Thyroid gland (tissue), 4 donors: ENCODE results near the gene PTPN11.

Source experiments
- CTCF ChIP-seq, 6 experiments: fragments of 200-600 bp in 3 of 6; fragments of 450-650 bp in 3 of 6; sonication (generic) in 3 of 6; IDR thresholded peaks; one replicate each; pipeline ENCODE4 v1.5.1; 2016 to 2019; ENCODE audit warnings: antibody characterized with exemption in 6 of 6, mild to moderate bottlenecking in 2 of 6, inconsistent platforms in 1 of 6, moderate library complexity in 1 of 6
- POLR2A ChIP-seq, 2 donors: fragments of 450-650 bp; IDR thresholded peaks; one replicate each; pipeline ENCODE4 v1.6.1; 2017; ENCODE audit warnings: antibody characterized with exemption in 2 of 2, mild to moderate bottlenecking in 2 of 2, moderate library complexity in 1 of 2

- no peak for TF ChIP-seq POLR2A (IDR thresholded peaks at IDR 0.05)
- TF ChIP-seq CTCF (IDR thresholded peaks at IDR 0.05), result no peak
These were observed 79.8 kb downstream of the PTPN11 start for GRCh38 chr12:112498580-112498979.
